GM21360 (cell line): ENCODE measurements around the gene LRRC10B.

Experiments used
- ATAC-seq: cut with Tn5 transposase; IDR thresholded peaks from one replicate; pipeline ENCODE4 v1.9.1; 2021; ENCODE audit warnings: mild to moderate bottlenecking, moderate library complexity; ENCODE audit not compliant: unreplicated experiment

LRRC10B gene

GRCh38 chr11:61543606-61544306 is 35.2 kb downstream of the LRRC10B start:
- no peak for ATAC-seq

- no peak for ATAC-seq
Measured at GRCh38 chr11:61544466-61544865, 35.9 kb downstream of the LRRC10B start.

- no peak for ATAC-seq
Measured at GRCh38 chr11:61545341-61545740, 36.8 kb downstream of the LRRC10B start.

GRCh38 chr11:61545921-61546320 is 37.4 kb downstream of the LRRC10B start:
- no peak for ATAC-seq

GRCh38 chr11:61546663-61547062 is 38.1 kb downstream of the LRRC10B start:
- ATAC-seq = no peak

- no peak for ATAC-seq
Measured at GRCh38 chr11:61547246-61547645, 38.7 kb downstream of the LRRC10B start.

- no peak for ATAC-seq
Measured at GRCh38 chr11:61549177-61549576, 40.6 kb downstream of the LRRC10B start.

GRCh38 chr11:61549662-61550568 is 41.4 kb downstream of the LRRC10B start:
- no peak for ATAC-seq

GRCh38 chr11:61550665-61551227 is 42.2 kb downstream of the LRRC10B start:
- ATAC-seq = no peak

- no peak for ATAC-seq
Measured at GRCh38 chr11:61551634-61552033, 43.1 kb downstream of the LRRC10B start.

GRCh38 chr11:61552108-61552635 is 43.6 kb downstream of the LRRC10B start:
- no peak for ATAC-seq

GRCh38 chr11:61553373-61554171 is 45.0 kb downstream of the LRRC10B start:
- ATAC-seq = no peak

GRCh38 chr11:61554172-61554988 is 45.8 kb downstream of the LRRC10B start:
- no peak for ATAC-seq

GRCh38 chr11:61555051-61555969 is 46.8 kb downstream of the LRRC10B start:
- no peak for ATAC-seq

GRCh38 chr11:61555978-61556377 is 47.4 kb downstream of the LRRC10B start:
- ATAC-seq = no peak

- no peak for ATAC-seq
Measured at GRCh38 chr11:61556621-61557020, 48.1 kb downstream of the LRRC10B start.
